ENCODE measurements around the gene FAAH.
"Not testable (repeated sequence)": the region's sequence is repeated elsewhere in the genome, so short reads cannot be mapped to it uniquely, and the experiment has no call there.

FAAH gene

GRCh38 chr1:46394108-46394871, at the start of gene FAAH:
FAAH (plus strand) TSS chr1:46394317; CDS start chr1:46394349, 32 bp downstream.
- DNase-seq, result peak; percentile 63

GRCh38 chr1:46344481-46344880, 49.6 kb upstream of the FAAH start:
- no peak for DNase-seq

- no peak for DNase-seq
Observed at GRCh38 chr1:46345281-46345680, 48.8 kb upstream of the FAAH start.

- DNase-seq, result no peak
Observed at GRCh38 chr1:46352363-46352762, 41.8 kb upstream of the FAAH start.

GRCh38 chr1:46355920-46356319, 38.2 kb upstream of the FAAH start:
- DNase-seq, result not testable (repeated sequence)

GRCh38 chr1:46362158-46362557, 32.0 kb upstream of the FAAH start:
- no peak for DNase-seq

- no peak for DNase-seq
Observed at GRCh38 chr1:46363121-46363520, 31.0 kb upstream of the FAAH start.

- no peak for DNase-seq
Observed at GRCh38 chr1:46364612-46365011, 29.5 kb upstream of the FAAH start.

GRCh38 chr1:46365796-46366195, 28.3 kb upstream of the FAAH start:
- DNase-seq, result not testable (repeated sequence)

GRCh38 chr1:46367072-46367471, 27.0 kb upstream of the FAAH start:
- no peak for DNase-seq

- DNase-seq, result not testable (repeated sequence)
Observed at GRCh38 chr1:46367701-46368100, 26.4 kb upstream of the FAAH start.

- no peak for DNase-seq
Observed at GRCh38 chr1:46368791-46369190, 25.3 kb upstream of the FAAH start.

GRCh38 chr1:46369542-46370213, 24.4 kb upstream of the FAAH start:
- no peak for DNase-seq

- DNase-seq, result no peak
Observed at GRCh38 chr1:46370214-46370633, 23.9 kb upstream of the FAAH start.

- DNase-seq, result no peak
Observed at GRCh38 chr1:46372431-46372830, 21.7 kb upstream of the FAAH start.

GRCh38 chr1:46379996-46380395, 14.1 kb upstream of the FAAH start:
- DNase-seq, result no peak

GRCh38 chr1:46380508-46380907, 13.6 kb upstream of the FAAH start:
- no peak for DNase-seq

- DNase-seq, result no peak
Observed at GRCh38 chr1:46393510-46393909, 607 bp upstream of the FAAH start.

- no peak for DNase-seq
Observed at GRCh38 chr1:46394872-46395465, 852 bp downstream of the FAAH start.

- DNase-seq, result no peak
Observed at GRCh38 chr1:46396441-46397398, 2.6 kb downstream of the FAAH start.

GRCh38 chr1:46399307-46399706, 5.2 kb downstream of the FAAH start:
- no peak for DNase-seq

- DNase-seq, result no peak
Observed at GRCh38 chr1:46400421-46400820, 6.3 kb downstream of the FAAH start.

Data from activated naive CD4-positive, alpha-beta T cell treated with anti-CD3 and anti-CD28 coated beads, Interleukin-2, amount 50 U/mL, for 16 hours (primary cell).